Endometrium (tissue), 2 donors: ENCODE data around the gene WASF2.
"Not testable (repeated sequence)": the region's sequence is repeated elsewhere in the genome, so short reads cannot be mapped to it uniquely, and the experiment has no call there.

ENCODE experiments used
- FAIRE-seq: peaks from 2 replicates; lab custom pipeline; 2012; peaks lifted over from hg19 to GRCh38; lab: Jason Lieb, UNC
- donor health status: control.
- donor health status: control.

The WASF2 gene

DNA sequence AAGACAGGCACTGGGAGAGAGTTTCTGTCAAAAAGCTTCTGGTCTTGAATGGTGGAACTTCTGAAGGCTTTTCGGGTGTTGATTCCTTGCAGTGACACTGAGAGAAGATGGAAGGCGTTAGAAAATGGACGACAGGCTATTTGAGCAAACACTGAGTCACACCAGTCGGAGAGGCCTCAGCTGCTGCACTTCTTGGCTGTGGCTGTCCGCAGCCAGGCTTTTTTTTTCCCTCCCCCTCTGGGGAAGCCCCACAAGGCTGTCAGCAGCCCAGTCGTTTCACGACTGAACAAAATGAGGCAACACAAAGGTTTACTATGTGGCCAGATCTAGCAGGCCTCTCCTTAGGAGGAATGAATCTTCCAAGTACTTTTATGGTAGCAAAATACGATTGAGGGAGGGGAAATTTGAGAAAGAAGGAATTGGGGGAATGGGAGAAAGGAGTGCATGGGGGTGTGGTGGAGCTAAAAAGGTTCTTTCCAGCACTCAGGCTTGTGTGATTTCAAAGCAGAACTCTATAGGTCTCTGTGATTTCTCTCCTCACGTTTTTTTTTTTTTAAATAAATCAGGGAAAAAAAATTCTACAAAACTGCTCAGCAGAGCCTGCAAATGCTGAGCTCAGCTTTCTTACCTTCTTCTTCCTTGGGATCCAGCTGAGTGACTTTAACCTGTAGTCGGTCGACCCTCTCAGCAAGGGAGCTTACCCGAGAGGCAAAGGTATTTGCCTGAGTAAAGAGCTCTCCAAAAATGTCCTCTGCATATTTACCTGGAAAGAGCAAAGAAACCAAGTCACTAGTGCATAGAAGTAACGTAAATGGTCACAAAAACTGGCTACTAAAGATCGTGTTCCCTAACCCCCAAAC, 71.4 kb downstream of the WASF2 start:
- no peak for FAIRE-seq

DNA sequence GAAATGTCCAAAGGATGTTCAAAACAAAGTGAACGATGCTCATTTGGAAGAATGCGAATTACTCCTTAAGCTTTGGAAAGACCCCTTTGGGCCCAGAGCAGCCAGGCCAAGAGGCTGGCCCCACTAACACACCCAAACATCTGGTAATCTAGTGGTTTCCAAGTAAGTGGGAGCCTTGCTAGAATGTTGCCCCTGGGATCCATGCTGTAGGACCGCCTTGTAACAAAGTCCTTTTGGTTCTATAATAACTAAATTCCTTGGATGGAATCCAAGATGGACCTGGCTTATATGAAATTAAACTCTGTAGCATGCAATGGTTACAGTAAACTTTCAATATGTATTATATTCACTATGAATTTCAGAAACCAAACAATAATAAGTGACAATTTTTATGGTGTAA, 72.3 kb downstream of the WASF2 start:
- no peak for FAIRE-seq

DNA sequence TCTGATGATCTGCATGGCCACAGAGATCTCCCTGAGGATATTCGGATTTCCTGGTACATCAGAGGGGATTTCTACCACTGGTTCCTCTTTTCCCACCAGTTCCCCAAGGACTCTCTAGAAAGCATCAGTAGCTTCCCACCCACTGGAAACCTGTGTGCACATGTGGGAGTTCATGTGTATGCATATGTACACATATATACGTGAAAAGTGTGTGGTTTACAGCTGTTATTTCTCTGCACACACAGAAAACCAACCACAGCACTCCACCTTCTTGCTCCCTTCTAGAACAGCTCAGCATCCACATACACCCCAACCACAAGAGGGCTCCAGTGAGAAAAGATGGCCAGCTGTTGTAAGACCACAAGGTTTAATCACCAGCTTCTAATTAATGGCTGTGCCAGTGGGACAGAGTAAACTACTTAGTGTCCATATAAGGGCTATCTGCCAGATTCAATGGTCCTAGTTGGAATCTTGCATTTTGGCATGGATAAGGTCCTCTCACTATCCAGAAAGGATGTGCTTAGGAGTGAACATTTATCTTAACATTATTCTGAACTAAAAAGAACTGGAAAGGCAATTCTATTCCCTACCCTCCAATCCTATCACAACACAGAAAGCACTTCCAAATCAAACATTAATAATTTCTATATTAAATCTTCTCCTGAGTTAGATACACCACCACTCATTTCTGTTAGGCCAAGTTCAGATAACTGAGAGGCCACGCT, 73.4 kb downstream of the WASF2 start:
- FAIRE-seq, result no peak

DNA sequence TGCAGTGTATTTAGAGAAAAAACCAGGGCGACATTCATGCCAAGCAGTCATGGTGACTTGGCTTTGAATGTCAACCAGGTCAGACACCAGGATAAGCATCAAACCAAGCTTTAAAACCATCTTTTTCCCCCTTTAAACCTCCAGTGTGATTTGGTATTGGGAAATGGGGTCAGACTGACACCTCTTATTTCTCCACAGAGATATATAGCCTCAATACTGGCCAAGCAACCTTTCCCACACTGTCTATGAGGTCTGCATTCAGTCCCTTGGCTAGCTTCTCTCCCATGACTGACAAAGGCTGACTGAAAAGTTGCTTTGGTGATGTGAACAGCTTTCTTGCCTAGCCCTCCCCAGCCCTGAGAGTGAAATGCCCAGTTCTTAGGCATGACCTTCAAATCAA, 75.9 kb downstream of the WASF2 start:
- FAIRE-seq, result no peak

DNA sequence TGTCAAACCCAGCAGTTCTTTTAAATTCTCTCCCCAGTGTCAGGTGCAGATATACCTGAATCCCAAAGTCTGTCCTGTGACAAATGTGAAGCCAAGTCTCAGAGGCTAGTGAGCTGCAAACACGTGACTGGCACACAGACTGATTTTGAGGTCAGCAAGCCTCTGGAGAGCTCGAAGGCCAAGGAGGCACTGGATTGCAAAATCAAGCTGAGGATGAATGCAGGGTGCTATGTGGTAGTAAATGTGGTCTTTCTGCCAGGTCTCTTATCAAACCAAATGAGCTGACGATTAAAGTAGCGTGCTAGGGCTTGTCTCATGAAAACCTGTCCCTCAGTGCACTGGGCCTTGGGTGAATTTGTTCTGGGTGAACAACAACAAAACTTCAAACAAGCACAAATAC, 77.0 kb downstream of the WASF2 start:
- no peak for FAIRE-seq

DNA sequence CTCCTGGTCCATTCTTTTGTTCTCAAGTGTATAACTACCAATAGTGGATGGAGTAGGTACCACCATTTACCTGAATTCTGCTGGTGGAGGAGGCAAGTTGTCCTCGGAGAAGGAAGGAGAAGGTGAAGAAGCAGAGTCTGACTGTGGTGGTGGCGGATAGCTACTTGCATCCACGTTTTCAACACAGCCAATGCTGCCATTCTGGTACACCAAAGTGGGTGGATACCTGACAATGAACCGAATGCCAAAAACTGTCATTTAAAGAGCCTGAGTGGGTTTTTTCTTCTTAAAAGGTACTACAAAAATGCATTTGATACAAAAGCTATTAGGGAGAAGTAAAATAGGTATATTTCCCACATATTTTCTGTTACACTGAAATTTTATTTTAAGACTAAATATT, 77.5 kb downstream of the WASF2 start:
- FAIRE-seq, result no peak

DNA sequence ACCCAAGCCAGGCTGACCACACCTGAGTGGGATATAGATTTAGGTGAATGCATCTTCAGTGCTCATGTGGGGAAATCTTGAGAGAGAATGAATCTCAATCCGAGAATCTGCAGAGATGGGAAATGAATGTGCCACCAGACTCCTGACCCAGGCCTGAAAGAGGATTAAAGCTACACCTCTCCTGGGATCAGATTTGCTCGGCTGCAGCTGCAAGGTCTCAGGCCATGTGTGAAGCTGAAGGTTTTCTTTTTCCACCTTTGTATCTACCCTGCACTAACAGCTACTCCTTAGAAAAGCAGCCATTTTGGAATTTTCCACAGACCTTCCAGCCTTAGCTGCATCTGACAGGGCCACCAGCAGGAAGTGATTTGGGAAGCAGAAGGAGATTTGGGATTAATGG, 79.3 kb downstream of the WASF2 start:
- no peak for FAIRE-seq

DNA sequence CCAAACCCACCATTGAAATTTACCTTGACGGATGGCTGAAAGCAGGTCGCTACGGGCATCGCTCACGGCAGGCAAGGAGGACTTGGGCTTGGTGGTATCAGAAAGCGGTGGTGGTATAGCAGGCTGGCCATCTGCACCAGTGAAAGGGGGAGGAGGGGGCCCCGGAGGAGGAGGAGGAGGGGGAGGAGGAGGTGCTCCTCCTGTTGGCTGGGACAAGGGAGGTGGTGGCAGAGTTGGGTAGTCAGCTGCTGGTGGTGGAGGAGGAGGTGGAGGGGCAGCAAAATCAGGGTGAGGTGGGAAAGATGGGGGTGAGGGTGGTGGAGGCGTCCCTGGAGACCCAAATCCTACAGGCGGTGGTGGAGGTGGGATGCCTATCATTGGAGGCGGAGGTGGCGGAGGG, 80.3 kb downstream of the WASF2 start:
- no peak for FAIRE-seq

DNA sequence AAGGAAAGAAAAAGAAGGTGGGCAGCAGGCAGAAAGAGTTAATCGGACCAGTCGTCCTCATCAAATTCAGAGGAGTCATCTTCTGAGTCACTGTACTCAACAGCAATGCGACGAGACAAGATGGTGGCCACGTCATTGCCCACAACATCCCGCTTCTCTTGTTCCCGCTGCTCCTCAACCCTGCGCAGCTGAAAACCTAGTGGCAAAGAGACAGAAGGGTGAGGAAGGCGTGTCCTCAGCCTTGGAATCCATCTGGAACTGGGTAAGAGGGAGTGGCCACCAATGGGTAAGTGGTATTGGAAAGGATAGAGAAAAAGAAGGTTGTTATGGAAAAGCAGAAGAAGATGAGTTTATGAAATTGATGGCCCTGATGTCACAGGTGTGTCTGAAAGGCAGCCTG, 81.8 kb downstream of the WASF2 start:
- FAIRE-seq, result no peak

DNA sequence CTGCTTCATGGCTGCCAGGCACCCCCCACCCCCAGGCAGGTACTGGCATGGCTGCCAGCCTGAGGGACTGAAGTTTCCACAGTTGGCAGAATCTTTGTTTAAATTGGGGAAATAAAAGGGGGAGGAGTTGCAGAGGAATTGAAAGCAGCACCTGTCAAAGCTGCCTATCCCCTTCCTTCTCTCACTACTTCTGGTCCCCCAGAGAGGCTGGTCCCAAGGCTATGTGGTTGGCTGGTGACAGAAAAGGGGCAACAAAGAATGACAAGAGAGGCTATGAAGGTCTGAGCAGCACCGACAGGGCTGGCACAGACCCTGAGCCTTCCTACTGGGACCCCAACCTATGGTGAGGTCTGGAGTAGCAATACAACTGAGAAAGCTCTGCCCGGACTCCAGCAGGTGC, 83.2 kb downstream of the WASF2 start:
- not testable (repeated sequence) for FAIRE-seq

DNA sequence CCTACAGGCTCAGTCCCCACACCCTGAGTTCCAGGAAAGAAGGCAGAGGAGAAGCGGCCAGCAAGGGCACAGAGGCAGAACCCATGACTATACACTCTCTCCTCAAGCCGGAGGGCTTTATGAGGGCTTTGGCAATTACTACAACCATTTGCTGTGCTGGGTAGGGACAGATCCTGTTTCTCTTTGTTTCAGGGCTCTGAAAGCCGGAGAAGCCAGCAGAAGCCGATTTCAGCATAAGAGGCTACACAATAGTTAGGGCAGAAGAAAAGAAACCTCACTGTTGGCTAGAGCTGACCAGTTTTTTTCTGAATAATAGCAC, 83.6 kb downstream of the WASF2 start:
- no peak for FAIRE-seq

DNA sequence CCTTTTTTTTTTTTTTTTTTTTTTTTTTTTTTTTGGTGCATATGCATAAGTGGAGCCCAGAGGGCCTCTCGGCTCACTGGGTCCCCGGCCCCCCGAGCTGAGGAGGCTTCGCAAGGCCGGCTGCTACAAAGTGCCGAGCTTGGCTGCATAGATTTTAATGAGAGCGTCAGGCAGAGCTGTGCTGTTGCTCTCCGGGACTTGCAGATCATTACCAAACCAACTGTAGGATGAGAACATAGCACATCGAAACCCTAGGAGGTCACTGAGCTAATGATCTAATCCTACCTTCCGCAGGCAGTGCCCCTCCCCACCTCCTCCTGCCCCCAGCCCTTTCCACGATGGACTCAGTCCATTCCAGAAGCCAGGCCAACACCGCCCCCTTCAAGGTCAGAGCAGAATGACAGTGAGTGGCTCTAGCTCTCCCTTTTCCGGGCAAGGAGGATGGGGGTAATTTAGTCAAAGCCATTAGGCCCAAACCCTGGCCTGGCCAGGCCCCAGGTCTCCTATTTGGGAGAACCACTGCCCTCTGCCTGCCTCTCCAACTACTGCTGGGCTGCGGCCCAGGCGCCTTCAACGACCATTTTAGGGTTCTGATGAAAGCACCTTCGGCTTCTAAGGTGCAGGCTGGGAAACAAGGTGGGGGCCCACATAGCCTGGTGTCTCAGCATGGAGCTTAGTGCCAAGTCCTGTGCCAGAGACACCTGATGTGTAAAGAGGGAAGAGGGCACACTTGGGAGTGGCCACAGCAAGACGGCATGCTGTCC, 84.2 kb downstream of the WASF2 start:
- FAIRE-seq, result not testable (repeated sequence)

DNA sequence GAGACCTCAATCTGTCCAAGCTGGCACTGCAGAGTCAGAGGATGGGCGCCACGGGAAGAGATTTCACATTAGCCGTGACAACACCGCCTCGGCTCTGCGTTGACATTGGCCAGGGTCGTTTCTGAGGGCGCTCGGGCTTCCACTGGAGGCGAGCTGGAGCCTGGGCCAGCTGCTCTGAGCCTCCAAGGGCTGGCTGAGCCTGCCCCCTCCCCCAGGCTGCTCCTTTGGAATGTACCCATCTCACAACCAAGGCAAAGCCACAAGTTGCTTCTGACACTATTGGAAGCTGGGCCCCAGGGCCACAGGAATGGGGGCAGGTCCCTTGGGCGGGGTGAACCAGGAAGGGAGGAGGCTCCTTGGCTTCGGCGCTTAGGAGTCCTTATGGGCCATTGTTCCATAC, 84.9 kb downstream of the WASF2 start:
- no peak for FAIRE-seq

DNA sequence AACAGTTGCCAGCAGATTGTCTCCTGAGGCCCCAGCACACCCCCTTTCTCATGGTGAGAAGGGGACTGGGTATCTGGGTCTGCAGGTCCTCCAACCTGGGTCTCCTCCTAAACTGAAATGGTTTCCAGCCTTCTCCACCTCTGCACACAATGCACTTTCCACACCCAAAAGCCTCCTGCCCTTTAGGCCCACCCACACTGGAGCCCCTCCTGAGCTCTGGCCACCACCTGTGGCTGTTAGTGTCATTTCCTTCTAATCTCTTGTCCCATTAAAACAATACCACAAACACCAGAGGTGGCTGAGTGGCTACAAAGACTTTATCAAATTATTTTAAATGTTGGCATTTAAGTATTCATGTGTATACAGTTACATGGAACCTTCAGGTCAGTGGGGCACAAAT, 86.0 kb downstream of the WASF2 start:
- no peak for FAIRE-seq

DNA sequence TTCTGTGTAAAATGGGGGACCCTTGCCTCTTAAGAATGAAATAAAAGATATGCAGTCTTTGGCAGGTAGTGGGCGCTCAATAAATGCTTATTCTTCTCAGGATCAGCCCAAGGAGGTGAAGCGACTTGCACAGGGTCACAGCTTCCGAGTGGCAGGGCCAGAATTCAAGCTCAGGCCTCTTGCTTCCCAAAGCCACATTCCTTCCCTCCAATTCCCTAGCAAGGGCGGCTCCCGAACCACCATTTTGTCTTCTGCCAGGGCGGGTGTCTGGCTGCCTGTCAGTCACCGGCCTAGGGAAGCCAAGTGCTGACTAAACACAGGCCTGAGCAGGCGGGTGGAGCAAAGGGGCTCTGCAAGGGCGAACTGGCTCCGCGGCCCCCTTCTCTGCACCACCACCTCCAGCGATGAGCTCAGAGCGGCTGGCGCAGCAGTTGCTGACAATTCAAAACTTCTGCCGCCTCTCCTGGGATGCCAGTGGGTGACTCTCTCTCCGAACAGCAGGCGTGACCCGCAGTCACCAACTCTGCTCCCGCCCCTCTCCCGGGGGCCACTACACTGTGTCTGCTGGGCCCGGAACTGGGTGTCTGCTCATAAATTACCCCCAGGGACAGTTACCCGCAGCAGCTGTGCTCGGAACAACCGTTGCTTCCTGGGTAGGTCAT, 86.8 kb downstream of the WASF2 start:
- no peak for FAIRE-seq

DNA sequence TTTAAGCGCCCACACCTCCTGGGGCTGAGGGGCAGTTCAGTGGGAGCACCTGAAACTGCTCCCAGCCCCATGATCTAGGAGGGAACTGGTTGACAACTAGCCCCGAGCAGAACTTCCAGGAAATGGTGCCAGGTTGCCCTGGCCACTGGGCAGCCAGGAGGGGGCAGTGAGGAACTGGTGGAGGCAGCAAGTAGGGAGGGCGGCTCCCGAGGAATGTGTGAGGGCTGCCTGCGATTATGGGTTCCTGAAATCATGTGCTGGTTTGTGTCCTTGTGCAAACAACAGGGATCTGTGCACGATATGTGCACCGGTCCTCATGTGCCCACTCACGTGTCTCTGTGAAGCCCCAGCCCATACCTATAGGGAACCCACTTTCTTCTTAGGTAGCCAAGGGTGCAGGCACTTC, 87.6 kb downstream of the WASF2 start:
- no peak for FAIRE-seq

DNA sequence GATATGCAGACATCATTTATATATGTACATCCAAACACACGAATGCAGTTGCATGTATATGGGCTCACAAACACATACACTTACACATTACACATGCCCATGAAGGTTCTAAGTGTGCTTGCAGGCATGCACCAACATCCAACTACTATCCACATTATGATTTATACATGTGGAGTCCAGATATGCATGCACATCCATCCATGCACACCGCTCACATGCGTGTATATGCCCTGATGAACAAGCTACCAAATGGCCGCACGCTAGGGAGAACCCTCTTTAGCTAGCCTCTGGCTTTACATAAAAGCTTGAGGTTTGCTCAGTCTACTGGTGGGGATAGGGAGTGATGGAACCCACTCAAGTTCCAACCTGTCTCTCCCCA, 89.0 kb downstream of the WASF2 start:
- FAIRE-seq, result no peak

DNA sequence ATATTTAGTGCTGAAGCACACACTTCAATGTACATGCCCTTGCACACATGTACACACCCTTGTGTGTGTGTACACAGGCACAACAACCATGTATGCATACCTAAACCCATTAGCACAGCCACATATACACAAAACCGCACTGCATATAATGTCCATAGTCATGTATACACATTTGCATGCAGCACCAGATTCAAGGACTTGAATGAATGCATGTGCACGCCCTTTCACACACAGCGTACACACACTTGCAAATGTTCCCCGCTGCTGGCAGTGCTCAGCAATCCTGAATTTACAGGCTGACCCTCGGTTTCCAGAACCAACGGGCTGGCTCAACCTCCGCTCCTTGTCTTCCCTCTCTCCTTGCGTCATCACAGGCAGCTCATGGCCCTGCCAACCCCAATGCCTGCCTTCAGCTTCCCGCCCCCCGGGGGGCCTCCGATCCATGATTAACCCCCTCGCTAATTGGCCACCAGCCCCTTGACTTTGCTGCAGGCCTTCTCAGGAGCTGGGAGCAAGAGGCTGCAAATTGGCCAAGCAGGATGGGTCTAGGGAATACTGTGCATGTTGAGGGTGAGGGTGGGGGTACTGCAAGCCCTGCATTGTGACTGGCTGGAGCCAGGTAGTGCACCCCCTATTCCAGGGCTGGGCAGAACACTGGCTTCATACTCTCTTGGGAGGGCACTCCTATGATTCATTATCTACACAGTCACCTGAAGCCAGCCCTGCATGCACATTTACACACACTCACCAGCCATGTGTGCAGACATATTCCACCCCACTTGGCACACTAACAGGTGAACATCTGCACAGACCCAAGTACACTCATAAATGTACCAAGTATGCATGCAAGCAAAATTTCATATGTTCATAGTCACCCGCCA, 89.6 kb downstream of the WASF2 start:
- no peak for FAIRE-seq

DNA sequence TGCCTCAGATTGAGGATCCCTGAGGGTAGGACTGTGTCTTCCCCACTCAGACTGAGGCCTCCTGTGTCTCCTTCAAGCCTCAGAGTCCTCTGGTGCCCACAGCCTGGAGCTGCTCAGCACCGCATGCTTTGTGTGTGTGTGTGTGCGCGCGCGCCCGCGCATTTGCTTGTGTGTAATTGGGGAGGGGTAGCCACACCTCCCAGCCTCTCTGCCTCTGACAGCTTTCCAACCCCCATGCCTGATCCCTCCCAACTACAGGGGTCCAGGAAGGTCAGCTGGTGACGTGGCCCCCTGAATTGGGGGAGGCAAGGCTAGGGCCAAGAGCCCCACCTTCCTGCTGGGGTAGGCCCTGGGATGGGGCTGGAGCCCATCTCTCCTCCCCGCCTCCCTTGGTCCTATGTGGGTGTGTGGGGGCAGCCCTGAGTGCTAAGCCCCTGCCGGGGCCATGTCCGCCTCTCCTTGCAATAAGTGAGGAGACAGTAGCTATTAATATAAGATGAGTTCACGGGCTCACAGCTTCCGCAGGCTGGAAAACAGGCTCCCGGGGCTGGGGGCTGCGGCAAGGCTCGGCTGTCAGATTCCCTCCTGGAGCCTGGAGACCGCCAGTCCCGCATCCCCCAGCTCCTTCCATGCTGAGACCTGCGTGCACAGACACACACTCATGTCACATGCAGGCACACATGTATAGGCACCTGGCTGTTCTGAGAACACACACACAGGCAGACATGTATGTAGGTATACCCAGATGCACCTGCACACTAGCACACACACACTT, 90.5 kb downstream of the WASF2 start:
- FAIRE-seq, result no peak

DNA sequence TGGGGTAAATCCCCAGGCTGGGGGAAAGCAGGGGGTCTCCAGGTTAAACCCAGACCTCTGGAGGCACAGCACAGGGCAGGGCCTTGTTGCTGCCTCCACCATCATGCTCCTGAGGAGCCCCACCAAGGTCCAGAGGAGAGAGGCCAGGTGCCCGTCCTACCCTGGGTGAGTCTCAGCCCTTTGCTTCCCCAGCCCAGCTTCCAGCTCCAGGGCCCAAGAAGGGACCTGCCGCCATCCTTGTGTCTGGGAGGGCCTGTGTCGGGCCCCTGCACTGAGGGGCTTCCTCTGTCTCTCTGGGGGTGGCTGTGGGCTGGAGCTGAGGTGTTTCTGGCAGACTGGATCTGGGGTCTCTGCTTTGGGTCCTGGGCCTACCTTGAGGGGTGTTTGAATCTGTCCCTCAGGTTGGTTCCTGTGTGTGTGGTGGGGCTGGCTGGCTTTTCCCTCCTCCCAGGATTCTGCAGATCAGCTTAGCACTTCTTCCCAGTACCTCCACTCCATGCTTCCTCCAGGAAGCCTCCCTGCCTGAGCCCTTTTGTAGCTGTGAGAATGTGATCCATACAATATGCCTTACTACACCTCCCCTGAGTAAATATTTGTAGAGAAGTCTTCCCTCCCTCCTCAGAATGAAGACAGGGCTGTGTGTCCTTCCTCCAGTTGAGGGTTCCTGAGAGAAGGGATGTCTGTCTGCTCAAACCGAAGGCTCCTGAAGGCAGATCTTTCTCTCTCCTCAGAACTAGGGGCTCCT, 91.4 kb downstream of the WASF2 start:
- no peak for FAIRE-seq
